Esophagus muscularis mucosa (tissue), 4 donors: ENCODE measurements around the gene STK24. TPM values are rescaled to one million over a fixed set of nuclear protein-coding genes. Genes with fewer than 3 reads are reported as not detected.

Experiments used
- DNase-seq: peaks from one replicate; pipeline ENCODE4 v3.0.0-alpha.2; 2017; ENCODE audit errors: extremely low spot score
- H3K27ac ChIP-seq, 4 donors: fragments of 200-600 bp; sonication (generic); replicated peaks in 1 of 4; 1 replicate in 3 of 4; 2 replicates in 1 of 4; pipeline ENCODE4 v1.5.1; 2016 to 2019; ENCODE audit warnings: mild to moderate bottlenecking in 1 of 4
- H3K27me3 ChIP-seq, 4 donors: fragments of 200-600 bp; sonication (generic); one replicate each; pipeline versions ENCODE4 v1.5.1 to v1.6.0; 2016 to 2019
- H3K36me3 ChIP-seq, 4 donors: fragments of 200-600 bp; sonication (generic); one replicate each; pipeline ENCODE4 v1.5.1; 2016 to 2019
- H3K4me1 ChIP-seq, 4 donors: fragments of 200-600 bp; sonication (generic); one replicate each; pipeline ENCODE4 v1.5.1; 2016 to 2019
- H3K4me3 ChIP-seq, 4 donors: fragments of 200-600 bp; sonication (generic); 1 replicate in 2 of 4; 2 replicates in 2 of 4; pipeline ENCODE4 v1.5.1; 2016 to 2019; ENCODE audit warnings: mild to moderate bottlenecking in 4 of 4, moderate library complexity in 1 of 4
- H3K9me3 ChIP-seq, 4 donors: fragments of 200-600 bp; sonication (generic); 1 replicate in 3 of 4; 2 replicates in 1 of 4; pipeline ENCODE4 v1.5.1; 2016 to 2019
- EP300 ChIP-seq: sonication (generic); formaldehyde crosslinking; IDR thresholded peaks from one replicate; pipeline ENCODE4 v1.6.1; 2017; ENCODE audit warnings: antibody characterized with exemption
- POLR2A ChIP-seq: fragments of 450-650 bp; IDR thresholded peaks from one replicate; pipeline ENCODE4 v1.6.1; 2017; ENCODE audit warnings: antibody characterized with exemption, moderate library complexity, mild to moderate bottlenecking, low read depth
- POLR2AphosphoS5 ChIP-seq, 2 donors: sonication (generic); formaldehyde crosslinking; IDR thresholded peaks; one replicate each; pipeline ENCODE4 v1.6.1; 2017; ENCODE audit warnings: antibody characterized with exemption in 2 of 2
- WGBS: methylation state at CpG from one replicate; pipeline ENCODE4 v1.1.5; 2018; 5-methylcytosine and 5-hydroxymethylcytosine counted together
- intact Hi-C: fragments of 100-400 bp; cut with DNase I; formaldehyde crosslinking; loops from one replicate; pipeline ENCODE4 v1.15.1; 2023
- total RNA-seq, 4 donors: library from RNA; depleted of rRNA; stranded (reverse); fragments of >200 nt; gene quantifications; one replicate each; pipeline versions ENCODE4 v1.1.0 to v1.2.1, GENCODE V29; 2016
- TF ChIP-seq, protein P1 (sequence below), 3 experiments: fragments of 200-600 bp in 2 of 3; fragments of 450-650 bp in 1 of 3; sonication (generic) in 2 of 3; IDR thresholded peaks; one replicate each; pipeline ENCODE4 v1.5.1; 2017 to 2019; ENCODE audit warnings: antibody characterized with exemption in 3 of 3, mild to moderate bottlenecking in 2 of 3, moderate library complexity in 1 of 3

Gene STK24
- total RNA-seq, 4 donors from 2014 or later, result 61.9 to 108 (median 96.7) TPM

DNA sequence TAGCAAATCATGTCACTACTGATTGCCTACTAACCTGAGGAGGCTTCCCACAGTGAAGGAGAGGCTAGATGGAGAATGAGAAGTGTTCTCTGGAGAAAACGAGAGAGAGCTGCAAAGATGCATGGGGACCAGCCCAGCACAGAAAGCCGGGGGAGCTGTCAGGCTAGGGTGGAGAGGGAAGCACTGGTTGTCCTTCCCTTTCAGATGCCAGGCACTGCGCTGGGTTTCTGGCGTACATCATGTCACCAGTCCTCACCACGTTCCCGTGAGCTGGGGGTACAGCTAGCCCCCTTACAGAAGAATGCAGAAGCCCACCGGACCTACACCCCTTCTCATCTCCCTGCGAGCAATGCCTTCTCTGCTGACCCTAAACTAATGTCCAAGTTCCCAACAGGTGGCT, 86.0 kb downstream of the STK24 start:
- Histone ChIP-seq H3K27ac (no peak overlapping the region), H3K4me1 (peaks cover 47 to 99% (median 98%) of the 10 kb centered on the region in 4 donors)
- intact Hi-C loops, result no loop called here

DNA sequence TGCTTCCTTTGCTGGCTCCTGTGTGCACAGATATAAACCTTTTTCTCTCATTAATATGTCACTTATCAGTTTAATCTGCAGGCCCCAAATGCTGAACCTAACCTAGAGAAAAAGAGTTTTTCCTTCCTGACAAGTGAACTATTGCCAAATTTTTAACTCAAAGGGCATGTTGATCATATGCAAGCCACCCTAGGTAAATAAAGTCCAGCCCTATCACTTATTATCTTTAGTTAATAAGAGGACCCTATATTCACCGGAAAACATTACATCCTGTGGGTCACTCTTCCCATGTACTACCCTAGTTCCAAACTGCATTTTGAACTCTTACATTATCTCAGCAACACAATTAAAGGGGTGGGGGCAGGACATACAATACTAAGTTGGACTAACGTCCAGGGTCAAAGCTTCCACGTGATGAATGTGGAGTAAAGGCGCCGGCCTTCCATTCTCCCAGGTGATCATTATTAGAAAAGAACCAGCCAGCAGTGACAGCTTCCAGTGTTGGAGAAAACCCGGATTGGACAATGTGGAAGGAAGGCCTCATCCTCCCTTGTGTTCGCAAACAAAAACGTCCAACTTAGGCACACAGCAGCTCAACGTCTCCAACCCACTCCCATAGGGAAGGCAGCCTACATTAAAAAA, 86.6 kb downstream of the STK24 start:
- TF ChIP-seq POLR2A, result no peak
- no peak for TF ChIP-seq POLR2AphosphoS5 (IDR thresholded peaks at IDR 0.05)
- TF ChIP-seq, protein P1, sequence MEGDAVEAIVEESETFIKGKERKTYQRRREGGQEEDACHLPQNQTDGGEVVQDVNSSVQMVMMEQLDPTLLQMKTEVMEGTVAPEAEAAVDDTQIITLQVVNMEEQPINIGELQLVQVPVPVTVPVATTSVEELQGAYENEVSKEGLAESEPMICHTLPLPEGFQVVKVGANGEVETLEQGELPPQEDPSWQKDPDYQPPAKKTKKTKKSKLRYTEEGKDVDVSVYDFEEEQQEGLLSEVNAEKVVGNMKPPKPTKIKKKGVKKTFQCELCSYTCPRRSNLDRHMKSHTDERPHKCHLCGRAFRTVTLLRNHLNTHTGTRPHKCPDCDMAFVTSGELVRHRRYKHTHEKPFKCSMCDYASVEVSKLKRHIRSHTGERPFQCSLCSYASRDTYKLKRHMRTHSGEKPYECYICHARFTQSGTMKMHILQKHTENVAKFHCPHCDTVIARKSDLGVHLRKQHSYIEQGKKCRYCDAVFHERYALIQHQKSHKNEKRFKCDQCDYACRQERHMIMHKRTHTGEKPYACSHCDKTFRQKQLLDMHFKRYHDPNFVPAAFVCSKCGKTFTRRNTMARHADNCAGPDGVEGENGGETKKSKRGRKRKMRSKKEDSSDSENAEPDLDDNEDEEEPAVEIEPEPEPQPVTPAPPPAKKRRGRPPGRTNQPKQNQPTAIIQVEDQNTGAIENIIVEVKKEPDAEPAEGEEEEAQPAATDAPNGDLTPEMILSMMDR (IDR thresholded peaks at IDR 0.05), result no peak
- TF ChIP-seq EP300, result no peak
- intact Hi-C loops, result no loop called here
- 70% methylated on average over 9 of the region's 9 CpGs for WGBS
- Histone ChIP-seq H3K4me1 (peaks cover 50 to 99% (median 98%) of the 10 kb centered on the region in 4 donors), H3K4me3 (no peak overlapping the region), H3K27me3 (no peaks in the 10 kb centered on the region), H3K9me3 (no peaks in the 10 kb centered on the region), H3K36me3 (no peaks in the 10 kb centered on the region), H3K27ac (no peak overlapping the region)
- no peak for DNase-seq

More for the DNA sequence above, 86.0 kb downstream of the STK24 start:
- Histone ChIP-seq H3K4me3 (no peak overlapping the region), H3K27me3 (no peaks in the 10 kb centered on the region), H3K9me3 (no peaks in the 10 kb centered on the region), H3K36me3 (no peaks in the 10 kb centered on the region)
- TF ChIP-seq EP300 (no peak), POLR2AphosphoS5 (IDR thresholded peaks at IDR 0.05) (no peak)
- DNase-seq, result no peak
- WGBS, result 90% methylated on average over 8 of the region's 8 CpGs

DNA sequence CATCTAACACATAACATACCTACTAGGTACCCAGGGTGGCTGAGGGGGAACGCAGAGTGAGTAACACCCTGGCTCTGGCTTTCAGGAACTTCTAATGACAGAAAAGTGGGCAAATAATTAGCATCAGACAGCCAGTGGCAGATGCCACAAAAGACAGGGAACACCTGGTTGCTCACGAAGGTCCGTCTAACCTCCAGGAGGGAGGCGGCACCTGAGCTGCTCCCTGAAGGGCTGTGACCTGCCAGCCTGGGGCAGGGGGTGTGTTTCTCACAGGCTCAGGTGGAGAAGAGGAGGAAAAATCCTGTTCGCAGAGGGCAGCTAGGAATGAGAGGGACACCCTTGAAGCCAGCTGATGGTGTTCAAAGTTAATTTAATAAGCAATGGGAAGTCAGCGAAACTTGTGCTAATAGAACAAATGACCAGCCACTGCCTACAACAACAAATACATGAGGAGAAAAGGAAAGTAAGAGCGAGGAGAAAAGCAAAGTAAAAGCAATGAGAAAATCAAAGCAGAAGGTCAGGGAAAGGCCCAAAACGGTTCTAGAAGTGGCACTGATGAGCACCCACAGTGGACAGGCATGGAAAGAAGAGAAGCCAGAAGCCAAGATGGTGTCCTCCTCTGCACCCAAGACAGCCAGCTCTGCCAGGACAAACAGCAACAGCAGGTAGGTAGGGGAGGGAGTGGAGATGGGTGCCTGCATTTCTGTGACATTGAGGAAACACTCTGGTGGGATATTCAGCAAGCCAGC, 87.3 kb downstream of the STK24 start:
- WGBS, result 86% methylated on average over 8 of the region's 8 CpGs

GRCh38 chr13:98488736-98489135, 88.2 kb downstream of the STK24 start:
- no peaks in the 10 kb centered on the region for H3K36me3 ChIP-seq
- H3K27ac ChIP-seq, result no peak overlapping the region
- TF ChIP-seq EP300, result no peak
- TF ChIP-seq POLR2A, result no peak
- TF ChIP-seq, protein P1 (IDR thresholded peaks at IDR 0.05), result no peak
- WGBS, result 88% methylated on average over 10 of the region's 11 CpGs
- no peak overlapping the region for H3K4me3 ChIP-seq
- peaks cover 66 to 100% (median 99%) of the 10 kb centered on the region in 4 donors for H3K4me1 ChIP-seq
- intact Hi-C loops, result no loop called here
- H3K27me3 ChIP-seq, result no peaks in the 10 kb centered on the region
- DNase-seq, result no peak
- H3K9me3 ChIP-seq, result no peaks in the 10 kb centered on the region

More for the DNA sequence above, 87.3 kb downstream of the STK24 start:
- Histone ChIP-seq H3K27ac (peak overlapping the region in 1 of 4 donors; percentile 14), H3K4me1 (peaks cover 57 to 99% (median 98%) of the 10 kb centered on the region in 4 donors), H3K4me3 (no peak overlapping the region), H3K36me3 (no peaks in the 10 kb centered on the region), H3K27me3 (no peaks in the 10 kb centered on the region), H3K9me3 (no peaks in the 10 kb centered on the region)
- no peak for TF ChIP-seq POLR2AphosphoS5 (IDR thresholded peaks at IDR 0.05)
- TF ChIP-seq, protein P1 (IDR thresholded peaks at IDR 0.05), result no peak
- TF ChIP-seq EP300, result no peak
- no peak for TF ChIP-seq POLR2A
- intact Hi-C loops, result no loop called here
- DNase-seq, result no peak

GRCh38 chr13:98487522-98487921, 89.4 kb downstream of the STK24 start:
- H3K27me3 ChIP-seq, result no peaks in the 10 kb centered on the region
- H3K9me3 ChIP-seq, result no peaks in the 10 kb centered on the region
- intact Hi-C loops, result no loop called here
- no peak overlapping the region for H3K27ac ChIP-seq
- no peak for DNase-seq
- H3K36me3 ChIP-seq, result no peaks in the 10 kb centered on the region
- no peak for TF ChIP-seq EP300
- TF ChIP-seq, protein P1 (IDR thresholded peaks at IDR 0.05), result no peak
- H3K4me3 ChIP-seq, result no peak overlapping the region
- H3K4me1 ChIP-seq, result peaks cover 78 to 100% (median 99%) of the 10 kb centered on the region in 4 donors
- 77% methylated on average over 5 of the region's 5 CpGs for WGBS
